IgD-negative memory B cell (primary cell): ENCODE measurements around the gene AFAP1. TPM values are rescaled to one million over a fixed set of nuclear protein-coding genes. Genes with fewer than 3 reads are reported as not detected.

Experiments
- H3K27ac Mint-ChIP-seq, 3 donors: one replicate each; pipeline ENCODE4 v1.8.0; 2020 to 2022; ENCODE audit warnings: mild to moderate bottlenecking in 3 of 3, mixed read lengths in 3 of 3, moderate library complexity in 1 of 3
- H3K27me3 Mint-ChIP-seq: one replicate; pipeline ENCODE4 v1.8.0; 2021; ENCODE audit warnings: mixed read lengths
- H3K36me3 Mint-ChIP-seq: one replicate; pipeline ENCODE4 v1.8.0; 2020; ENCODE audit warnings: mild to moderate bottlenecking, mixed read lengths
- H3K4me1 Mint-ChIP-seq, 3 donors: one replicate each; pipeline ENCODE4 v1.8.0; 2020 to 2022; ENCODE audit warnings: mixed read lengths in 3 of 3, mild to moderate bottlenecking in 1 of 3
- H3K4me3 Mint-ChIP-seq, 4 donors: one replicate each; pipeline ENCODE4 v1.8.0; 2020 to 2022; ENCODE audit warnings: mild to moderate bottlenecking in 4 of 4, mixed read lengths in 4 of 4, moderate library complexity in 3 of 4
- H3K9me3 Mint-ChIP-seq, 3 donors: one replicate each; pipeline ENCODE4 v1.8.0; 2020 to 2021; ENCODE audit warnings: mixed read lengths in 3 of 3, mild to moderate bottlenecking in 1 of 3
- polyA plus RNA-seq: library from polyadenylated mRNA; unstranded; fragments of 300-500 nt; fragmentation: Illumina TruSeq; gene quantifications from one replicate; pipeline ENCODE4 v1.2.3, GENCODE V29; 2021

The AFAP1 gene
- polyA plus RNA-seq, 1 donor from 2014 or later, result 0.20 TPM

GRCh38 chr4:7800410-7800809, 139.3 kb downstream of the AFAP1 start:
- no peaks in the 10 kb centered on the region for H3K4me1 Mint-ChIP-seq
- peaks cover 4% of the 10 kb centered on the region for H3K27me3 Mint-ChIP-seq
- H3K36me3 Mint-ChIP-seq, result no peaks in the 10 kb centered on the region
- no peak overlapping the region for H3K4me3 Mint-ChIP-seq
- H3K9me3 Mint-ChIP-seq, result no peaks in the 10 kb centered on the region
- no peak overlapping the region for H3K27ac Mint-ChIP-seq

GRCh38 chr4:7799736-7800135, 139.9 kb downstream of the AFAP1 start:
- Mint-ChIP-seq H3K4me1 (no peaks in the 10 kb centered on the region), H3K9me3 (no peaks in the 10 kb centered on the region), H3K27me3 (peaks cover 4% of the 10 kb centered on the region), H3K36me3 (no peaks in the 10 kb centered on the region), H3K4me3 (no peak overlapping the region), H3K27ac (no peak overlapping the region)

DNA sequence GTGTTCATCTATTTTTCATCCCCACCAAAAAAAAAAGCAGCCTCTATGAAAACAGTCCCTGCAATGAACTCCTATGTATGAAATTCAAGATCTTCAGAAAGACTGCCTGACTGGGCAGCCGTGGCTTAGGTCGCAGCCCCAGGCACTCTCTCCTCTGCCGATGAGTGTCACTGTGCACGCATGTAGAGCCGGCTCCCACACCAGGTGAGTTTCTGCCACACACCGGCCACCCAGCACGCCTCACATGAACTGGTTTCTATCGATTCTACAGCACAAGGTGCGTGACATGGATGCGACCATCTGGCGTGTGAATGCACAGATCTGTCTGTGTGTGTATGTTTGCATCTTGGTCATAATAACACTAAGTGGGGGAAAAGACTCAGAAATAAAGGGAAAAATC, 140.4 kb downstream of the AFAP1 start:
- H3K4me3 Mint-ChIP-seq, result no peak overlapping the region
- H3K4me1 Mint-ChIP-seq, result no peaks in the 10 kb centered on the region
- H3K27me3 Mint-ChIP-seq, result peaks cover 4% of the 10 kb centered on the region
- H3K27ac Mint-ChIP-seq, result no peak overlapping the region
- H3K36me3 Mint-ChIP-seq, result no peaks in the 10 kb centered on the region
- no peaks in the 10 kb centered on the region for H3K9me3 Mint-ChIP-seq

DNA sequence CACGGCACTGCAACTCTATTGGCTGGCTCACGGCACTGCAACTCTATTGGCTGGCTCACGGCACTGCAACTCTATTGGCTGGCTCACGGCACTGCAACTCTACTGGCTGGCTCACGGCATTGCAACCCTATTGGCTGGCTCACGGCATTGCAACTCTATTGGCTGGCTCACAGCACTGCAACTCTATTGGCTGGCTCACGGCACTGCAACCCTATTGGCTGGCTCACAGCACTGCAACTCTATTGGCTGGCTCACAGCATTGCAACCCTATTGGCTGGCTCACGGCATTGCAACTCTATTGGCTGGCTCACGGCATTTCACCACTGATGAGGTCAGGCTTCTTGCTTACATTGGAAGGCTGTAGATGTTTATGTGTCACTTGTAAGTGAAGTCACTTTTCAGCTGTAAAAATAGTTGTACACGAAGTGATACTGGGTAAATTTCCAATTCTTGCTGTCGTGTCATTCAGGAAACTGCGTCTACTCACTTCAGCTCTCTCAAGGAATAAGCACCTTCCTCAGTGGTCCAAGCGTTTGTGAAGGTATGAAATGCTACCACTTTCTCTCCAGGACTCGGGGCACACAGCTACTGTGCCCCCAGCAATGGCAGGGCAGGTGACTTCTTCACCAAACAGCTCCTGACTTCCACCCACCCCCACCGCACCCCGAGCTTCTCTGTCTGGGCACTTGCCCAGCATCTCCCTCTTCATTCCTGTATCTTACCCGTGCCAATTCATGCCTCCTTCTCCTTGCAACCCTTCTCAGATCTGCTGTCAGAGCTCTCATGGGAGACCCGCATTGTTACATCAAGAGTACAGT, 141.3 kb downstream of the AFAP1 start:
- Mint-ChIP-seq H3K4me1 (peaks cover 0 to 2% (median 1%) of the 10 kb centered on the region in 3 donors), H3K9me3 (no peaks in the 10 kb centered on the region), H3K36me3 (peaks cover 2% of the 10 kb centered on the region), H3K4me3 (no peak overlapping the region), H3K27ac (no peak overlapping the region), H3K27me3 (peaks cover 4% of the 10 kb centered on the region)

- no peaks in the 10 kb centered on the region for H3K9me3 Mint-ChIP-seq
- peaks cover 4% of the 10 kb centered on the region for H3K27me3 Mint-ChIP-seq
- H3K36me3 Mint-ChIP-seq, result peaks cover 2% of the 10 kb centered on the region
Observed at GRCh38 chr4:7797330-7797729, 142.3 kb downstream of the AFAP1 start.

DNA sequence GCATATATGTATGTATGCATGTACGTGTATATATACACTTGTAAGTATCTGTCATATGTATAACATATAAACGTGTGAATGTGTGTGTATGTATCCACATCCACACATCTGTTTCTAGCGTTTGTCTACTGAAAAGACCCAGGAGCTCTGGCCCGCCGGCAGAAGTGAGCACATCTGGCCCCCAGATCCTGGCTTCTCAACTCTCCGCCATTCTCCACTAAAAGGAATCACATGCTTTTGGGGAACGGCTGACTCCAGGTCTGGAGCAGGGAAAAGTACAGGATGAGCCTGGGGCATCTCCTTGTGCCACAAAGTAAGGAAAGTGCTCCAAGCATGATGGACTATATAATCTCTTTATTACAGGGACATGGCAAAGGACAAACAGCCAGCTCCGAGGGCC, 143.7 kb downstream of the AFAP1 start:
- Mint-ChIP-seq H3K9me3 (no peaks in the 10 kb centered on the region), H3K36me3 (peaks cover 2% of the 10 kb centered on the region), H3K27me3 (peaks cover 4% of the 10 kb centered on the region), H3K27ac (no peak overlapping the region), H3K4me1 (peaks cover 6 to 18% (median 17%) of the 10 kb centered on the region in 3 donors), H3K4me3 (no peak overlapping the region)

More at GRCh38 chr4:7797330-7797729, 142.3 kb downstream of the AFAP1 start:
- peaks cover 4 to 12% (median 12%) of the 10 kb centered on the region in 3 donors for H3K4me1 Mint-ChIP-seq
- H3K27ac Mint-ChIP-seq, result no peak overlapping the region
- no peak overlapping the region for H3K4me3 Mint-ChIP-seq

GRCh38 chr4:7793186-7793585, 146.5 kb downstream of the AFAP1 start:
- Mint-ChIP-seq H3K9me3 (no peaks in the 10 kb centered on the region), H3K36me3 (peaks cover 2% of the 10 kb centered on the region), H3K4me1 (peaks cover 6 to 18% (median 17%) of the 10 kb centered on the region in 3 donors), H3K27ac (no peak overlapping the region), H3K27me3 (no peaks in the 10 kb centered on the region), H3K4me3 (peak overlapping the region in 1 of 4 donors; percentile 81)

GRCh38 chr4:7792616-7793015, 147.0 kb downstream of the AFAP1 start:
- Mint-ChIP-seq H3K27ac (no peak overlapping the region), H3K27me3 (no peaks in the 10 kb centered on the region), H3K36me3 (peaks cover 2% of the 10 kb centered on the region), H3K9me3 (no peaks in the 10 kb centered on the region), H3K4me1 (peaks cover 6 to 18% (median 17%) of the 10 kb centered on the region in 3 donors), H3K4me3 (peak overlapping the region in 3 of 4 donors; percentile 21 to 81 (median 70))

DNA sequence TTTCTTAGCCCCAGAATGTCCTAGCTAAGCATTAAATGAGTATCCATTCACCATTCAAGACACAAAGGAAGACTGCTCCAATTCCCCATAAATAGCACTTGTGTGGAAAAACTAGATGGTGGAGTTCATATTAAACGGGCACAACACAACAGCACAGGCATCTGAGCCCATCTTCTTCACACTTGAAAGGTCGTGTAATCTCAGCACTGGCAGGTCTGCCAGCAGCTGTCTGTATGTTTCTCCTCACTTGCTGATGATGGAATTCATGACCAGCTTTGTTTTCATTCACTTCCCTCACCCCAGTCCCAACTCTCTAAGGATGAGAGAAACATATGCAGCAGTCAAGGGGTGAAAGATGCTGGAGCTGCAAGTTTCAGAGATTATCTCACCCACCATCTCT, 148.7 kb downstream of the AFAP1 start:
- H3K27ac Mint-ChIP-seq, result no peak overlapping the region
- no peaks in the 10 kb centered on the region for H3K27me3 Mint-ChIP-seq
- H3K4me1 Mint-ChIP-seq, result peaks cover 6 to 21% (median 17%) of the 10 kb centered on the region in 3 donors
- peaks cover 2% of the 10 kb centered on the region for H3K36me3 Mint-ChIP-seq
- H3K4me3 Mint-ChIP-seq, result no peak overlapping the region
- peaks cover 0 to 1% (median 0%) of the 10 kb centered on the region in 3 donors for H3K9me3 Mint-ChIP-seq

DNA sequence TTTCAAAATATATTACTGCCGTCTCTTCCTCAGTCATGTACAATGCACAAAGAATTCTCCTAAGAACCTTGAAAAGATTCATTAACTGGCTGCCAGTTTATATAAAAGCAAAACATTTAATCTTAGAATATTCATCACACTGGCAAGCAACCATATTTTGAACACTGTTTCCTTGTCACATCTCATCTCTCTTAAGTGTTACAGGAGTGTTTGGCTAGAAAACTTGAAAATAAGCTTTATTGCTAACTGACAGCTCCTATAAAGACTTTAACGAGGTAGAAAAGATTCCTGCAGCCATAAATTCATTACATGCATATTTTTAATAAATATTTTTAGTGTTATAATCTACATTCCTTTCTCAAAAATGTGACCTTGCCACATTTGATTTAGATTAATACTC, 149.6 kb downstream of the AFAP1 start:
- Mint-ChIP-seq H3K36me3 (peaks cover 2% of the 10 kb centered on the region), H3K27ac (no peak overlapping the region), H3K4me3 (no peak overlapping the region), H3K27me3 (no peaks in the 10 kb centered on the region), H3K4me1 (peaks cover 6 to 21% (median 17%) of the 10 kb centered on the region in 3 donors), H3K9me3 (peaks cover 0 to 1% (median 0%) of the 10 kb centered on the region in 3 donors)

DNA sequence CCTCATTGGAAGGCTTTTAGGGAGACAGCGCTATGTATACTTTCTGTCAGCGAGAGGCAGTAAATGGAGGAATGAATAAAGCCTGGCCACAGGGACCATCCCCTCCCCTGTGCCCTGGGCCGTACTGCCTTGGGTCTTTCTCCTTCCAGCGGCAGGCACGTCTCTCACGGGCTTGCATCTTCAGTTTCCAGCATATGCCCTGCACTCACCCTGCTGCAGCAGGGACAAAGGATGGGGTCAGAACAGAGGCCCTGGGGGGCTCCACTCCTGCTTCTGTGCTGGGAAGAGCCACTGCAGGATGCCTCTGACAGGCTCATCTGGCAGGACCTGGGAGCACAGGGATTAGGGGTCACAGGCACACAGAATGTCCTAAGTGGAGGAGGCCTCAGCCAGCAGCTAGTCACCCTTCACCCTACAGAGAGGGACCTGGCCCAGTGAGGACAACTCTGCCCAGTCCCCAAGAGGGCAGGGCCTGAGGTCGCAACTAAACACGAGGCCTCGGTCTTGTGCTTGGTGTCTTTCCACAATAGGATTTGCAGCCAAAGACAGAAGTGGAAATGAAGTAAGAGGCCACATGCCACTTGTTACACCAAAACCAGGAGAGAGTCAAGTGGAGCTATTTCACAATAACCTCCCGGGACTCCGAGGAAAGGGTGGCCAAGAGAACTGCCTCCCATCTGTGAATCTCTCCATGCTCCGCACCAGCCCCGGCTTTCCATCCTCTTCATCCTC, 150.8 kb downstream of the AFAP1 start:
- H3K27me3 Mint-ChIP-seq, result peaks cover 2% of the 10 kb centered on the region
- H3K4me3 Mint-ChIP-seq, result no peak overlapping the region
- H3K36me3 Mint-ChIP-seq, result peaks cover 2% of the 10 kb centered on the region
- peaks cover 0 to 1% (median 0%) of the 10 kb centered on the region in 3 donors for H3K9me3 Mint-ChIP-seq
- H3K4me1 Mint-ChIP-seq, result peaks cover 6 to 21% (median 17%) of the 10 kb centered on the region in 3 donors
- no peak overlapping the region for H3K27ac Mint-ChIP-seq

- no peaks in the 10 kb centered on the region for H3K36me3 Mint-ChIP-seq
- no peak overlapping the region for H3K27ac Mint-ChIP-seq
- peaks cover 2% of the 10 kb centered on the region for H3K27me3 Mint-ChIP-seq
- H3K4me1 Mint-ChIP-seq, result peaks cover 7 to 18% (median 13%) of the 10 kb centered on the region in 3 donors
- no peak overlapping the region for H3K4me3 Mint-ChIP-seq
- peaks cover 0 to 1% (median 0%) of the 10 kb centered on the region in 3 donors for H3K9me3 Mint-ChIP-seq
Observed at GRCh38 chr4:7788193-7788592, 151.5 kb downstream of the AFAP1 start.

DNA sequence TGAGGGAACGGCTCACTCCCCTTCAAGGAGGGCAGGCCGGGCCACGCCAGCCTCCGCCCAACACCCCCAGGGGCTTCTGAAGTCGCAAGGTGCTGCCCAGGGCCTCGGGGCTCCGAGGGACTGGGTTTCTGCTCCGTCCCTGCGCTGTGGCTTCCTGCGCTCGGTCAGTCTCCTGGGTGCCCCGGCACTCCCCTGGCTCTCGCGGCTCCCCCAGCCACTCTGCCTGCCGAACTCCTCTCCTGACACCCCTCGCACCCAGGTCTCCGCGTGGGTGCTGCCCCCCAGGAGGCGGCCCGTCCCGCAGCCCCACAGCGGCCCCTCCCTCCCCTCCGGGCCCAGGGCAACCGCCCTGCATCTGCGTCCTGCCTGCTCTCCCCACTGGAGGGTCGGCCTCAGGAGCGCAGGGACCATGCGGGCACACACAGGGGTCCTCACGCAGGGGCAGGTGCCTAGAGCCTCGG, 151.9 kb downstream of the AFAP1 start:
- Mint-ChIP-seq H3K27ac (no peak overlapping the region), H3K36me3 (no peaks in the 10 kb centered on the region), H3K4me3 (no peak overlapping the region), H3K9me3 (peaks cover 0 to 1% (median 0%) of the 10 kb centered on the region in 3 donors), H3K27me3 (peaks cover 2% of the 10 kb centered on the region), H3K4me1 (peaks cover 8 to 14% (median 8%) of the 10 kb centered on the region in 3 donors)

- H3K27me3 Mint-ChIP-seq, result peaks cover 2% of the 10 kb centered on the region
- peaks cover 0 to 1% (median 0%) of the 10 kb centered on the region in 3 donors for H3K9me3 Mint-ChIP-seq
- no peak overlapping the region for H3K4me3 Mint-ChIP-seq
- H3K4me1 Mint-ChIP-seq, result peaks cover 2 to 7% (median 2%) of the 10 kb centered on the region in 3 donors
- H3K36me3 Mint-ChIP-seq, result no peaks in the 10 kb centered on the region
- no peak overlapping the region for H3K27ac Mint-ChIP-seq
Observed at GRCh38 chr4:7787067-7787466, 152.6 kb downstream of the AFAP1 start.

- H3K9me3 Mint-ChIP-seq, result peaks cover 0 to 1% (median 0%) of the 10 kb centered on the region in 3 donors
- peak overlapping the region in 1 of 4 donors; percentile 2 for H3K4me3 Mint-ChIP-seq
- no peaks in the 10 kb centered on the region for H3K36me3 Mint-ChIP-seq
- peaks cover 2% of the 10 kb centered on the region for H3K27me3 Mint-ChIP-seq
- no peak overlapping the region for H3K27ac Mint-ChIP-seq
- H3K4me1 Mint-ChIP-seq, result peaks cover 0 to 6% (median 2%) of the 10 kb centered on the region in 3 donors
Observed at GRCh38 chr4:7786517-7786916, 153.1 kb downstream of the AFAP1 start.
